Stimulated activated CD4-positive, alpha-beta T cell treated with anti-CD3 and anti-CD28 coated beads, Interleukin-2, amount 100 ng/mL, for 24 hours (primary cell): ENCODE data around the gene EXOC4.

Experiments used
- DNase-seq, 2 donors: peaks; one replicate each; pipeline ENCODE4 v3.0.0-alpha.2; 2020

EXOC4 gene

GRCh38 chr7:133808493-133808866 is 555.6 kb downstream of the EXOC4 start:
- DNase-seq, result no peak

GRCh38 chr7:133812877-133813276 is 560.0 kb downstream of the EXOC4 start:
- no peak for DNase-seq

- no peak for DNase-seq
Observed at GRCh38 chr7:133815611-133816210, 562.8 kb downstream of the EXOC4 start.

- no peak for DNase-seq
Observed at GRCh38 chr7:133819695-133820094, 566.8 kb downstream of the EXOC4 start.

GRCh38 chr7:133820584-133820983 is 567.7 kb downstream of the EXOC4 start:
- no peak for DNase-seq

- no peak for DNase-seq
Observed at GRCh38 chr7:133821171-133821570, 568.3 kb downstream of the EXOC4 start.

- DNase-seq, result no peak
Observed at GRCh38 chr7:133822001-133822641, 569.2 kb downstream of the EXOC4 start.

- no peak for DNase-seq
Observed at GRCh38 chr7:133822868-133823552, 570.1 kb downstream of the EXOC4 start.

GRCh38 chr7:133824132-133824531 is 571.3 kb downstream of the EXOC4 start:
- DNase-seq, result no peak

GRCh38 chr7:133827707-133828623 is 575.1 kb downstream of the EXOC4 start:
- no peak for DNase-seq

- no peak for DNase-seq
Observed at GRCh38 chr7:133828906-133829305, 576.0 kb downstream of the EXOC4 start.

GRCh38 chr7:133829336-133829897 is 576.5 kb downstream of the EXOC4 start:
- DNase-seq, result no peak

- no peak for DNase-seq
Observed at GRCh38 chr7:133830081-133830480, 577.2 kb downstream of the EXOC4 start.

- DNase-seq, result no peak
Observed at GRCh38 chr7:133836666-133837065, 583.8 kb downstream of the EXOC4 start.

GRCh38 chr7:133837224-133837623 is 584.3 kb downstream of the EXOC4 start:
- DNase-seq, result no peak

GRCh38 chr7:133839121-133839520 is 586.2 kb downstream of the EXOC4 start:
- DNase-seq, result no peak

GRCh38 chr7:133843341-133843740 is 590.5 kb downstream of the EXOC4 start:
- no peak for DNase-seq

GRCh38 chr7:133845005-133845404 is 592.1 kb downstream of the EXOC4 start:
- no peak for DNase-seq

- DNase-seq, result no peak
Observed at GRCh38 chr7:133846203-133846945, 593.5 kb downstream of the EXOC4 start.

- DNase-seq, result no peak
Observed at GRCh38 chr7:133850497-133851280, 597.8 kb downstream of the EXOC4 start.

GRCh38 chr7:133851411-133851810 is 598.5 kb downstream of the EXOC4 start:
- DNase-seq, result no peak
